ENCODE measurements around the gene RAD51B. TPM values are rescaled to one million over a fixed set of nuclear protein-coding genes. Genes with fewer than 3 reads are reported as not detected.

RAD51B gene
- total RNA-seq, 1 donor from 2014 or later, result 3.3 TPM

DNA sequence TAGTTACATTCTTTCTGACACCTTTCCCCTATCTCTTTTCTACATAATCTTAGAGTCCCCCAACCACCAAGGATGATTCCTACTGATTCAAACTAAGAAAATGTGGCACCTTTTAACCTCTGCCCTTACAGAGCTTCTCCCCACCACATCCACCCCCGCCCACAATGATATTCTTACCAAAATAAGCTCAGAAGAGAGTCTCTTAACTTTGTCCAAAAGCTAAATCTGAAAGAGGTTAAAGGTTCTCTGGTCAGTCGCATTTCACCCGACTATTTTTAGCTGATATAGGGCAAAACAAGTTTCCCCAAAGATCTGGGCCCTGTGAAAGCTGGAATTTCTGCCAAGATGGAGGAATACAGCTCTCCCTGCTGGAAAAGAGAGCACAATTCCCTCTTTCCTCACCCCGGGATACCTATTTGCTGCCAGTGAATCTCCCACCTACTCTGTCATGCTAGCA lies 844.7 kb downstream of the RAD51B start:
- DNase-seq (ENCODE audit: low spot score), result peak; percentile 41
- peak; percentile 62 for ATAC-seq

DNA sequence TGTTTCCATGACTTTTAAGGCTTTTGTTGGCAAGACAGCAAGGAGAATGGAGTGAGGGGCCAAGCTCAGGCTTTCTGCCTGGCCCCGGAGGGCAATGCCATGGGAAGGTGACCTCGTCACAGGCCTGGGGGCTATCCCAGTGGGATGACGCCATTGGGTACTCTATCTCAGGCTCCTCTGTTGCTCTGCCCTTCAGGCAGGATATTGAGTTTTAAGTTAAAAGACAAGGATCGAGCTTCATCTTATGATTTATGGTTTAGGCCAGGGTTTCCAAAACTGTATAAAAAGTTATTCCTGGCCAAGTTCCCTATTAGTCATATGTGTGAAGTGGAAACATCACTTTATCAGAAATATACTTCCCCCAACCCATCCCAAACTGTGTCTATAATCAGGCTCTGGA lies 845.6 kb downstream of the RAD51B start:
- DNase-seq (ENCODE audit: low spot score), result peak; percentile 33
- ATAC-seq, result no peak

DNA sequence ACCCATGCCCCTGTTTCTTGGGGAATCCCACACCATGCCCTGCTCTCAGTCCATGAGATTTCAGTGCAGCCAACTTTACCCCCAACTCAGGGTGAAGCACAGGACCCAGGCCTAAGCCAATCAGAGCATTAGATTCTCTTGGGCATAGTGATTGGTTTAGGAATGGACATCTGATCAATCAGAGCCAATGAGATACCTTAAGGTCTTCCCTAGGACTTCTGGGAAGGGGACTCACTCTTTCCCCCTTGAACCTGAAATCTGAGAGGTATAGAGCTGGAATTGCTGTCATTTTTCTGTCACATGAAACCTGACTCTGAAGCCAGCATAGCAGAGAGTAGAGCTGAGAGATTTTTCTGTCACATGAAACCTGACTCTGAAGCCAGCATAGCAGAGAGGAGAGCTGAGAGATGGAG lies 846.2 kb downstream of the RAD51B start:
- ATAC-seq (no peak), DNase-seq (ENCODE audit: low spot score) (peak; percentile 40)

- DNase-seq (ENCODE audit: low spot score), result peak; percentile 0
- ATAC-seq, result no peak
These were observed 846.7 kb downstream of the RAD51B start for GRCh38 chr14:68666236-68666635.

- no peak for ATAC-seq
- DNase-seq (ENCODE audit: low spot score), result peak; percentile 5
These were observed 847.3 kb downstream of the RAD51B start for GRCh38 chr14:68666899-68667298.

- DNase-seq (ENCODE audit: low spot score) (peak; percentile 6), ATAC-seq (peak; percentile 11)
These were observed 847.8 kb downstream of the RAD51B start for GRCh38 chr14:68667313-68667791.

DNA sequence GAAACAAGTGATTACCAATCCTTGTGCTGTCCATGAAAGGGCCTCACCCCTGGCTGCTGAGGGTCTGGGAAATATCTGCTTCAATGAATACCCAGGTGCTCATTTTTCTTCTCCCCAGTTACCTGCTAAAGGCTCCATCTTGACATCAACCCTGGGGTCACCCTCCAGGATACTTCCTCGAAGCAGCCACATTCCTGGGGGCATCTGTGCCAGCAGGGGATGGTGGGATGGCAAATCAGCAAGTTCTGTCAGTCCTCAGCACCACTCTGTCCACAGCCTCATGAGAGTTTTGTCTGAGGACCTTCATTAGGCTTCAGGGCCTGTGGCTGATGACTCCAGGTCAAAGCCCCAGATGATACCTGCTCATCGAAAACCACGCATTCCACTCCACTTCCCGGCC lies 848.4 kb downstream of the RAD51B start:
- ATAC-seq, result no peak
- peak; percentile 38 for DNase-seq (ENCODE audit: low spot score)

- DNase-seq (ENCODE audit: low spot score) (peak; percentile 22), ATAC-seq (no peak)
These were observed 849.0 kb downstream of the RAD51B start for GRCh38 chr14:68668531-68668930.

- ATAC-seq (no peak), DNase-seq (ENCODE audit: low spot score) (peak; percentile 45)
These were observed 849.5 kb downstream of the RAD51B start for GRCh38 chr14:68669111-68669511.

GRCh38 chr14:68669603-68670358 lies 850.2 kb downstream of the RAD51B start:
- DNase-seq (ENCODE audit: low spot score), result peak; percentile 47
- no peak for ATAC-seq

GRCh38 chr14:68670359-68670715 lies 850.8 kb downstream of the RAD51B start:
- DNase-seq (ENCODE audit: low spot score) (no peak), ATAC-seq (no peak)

DNA sequence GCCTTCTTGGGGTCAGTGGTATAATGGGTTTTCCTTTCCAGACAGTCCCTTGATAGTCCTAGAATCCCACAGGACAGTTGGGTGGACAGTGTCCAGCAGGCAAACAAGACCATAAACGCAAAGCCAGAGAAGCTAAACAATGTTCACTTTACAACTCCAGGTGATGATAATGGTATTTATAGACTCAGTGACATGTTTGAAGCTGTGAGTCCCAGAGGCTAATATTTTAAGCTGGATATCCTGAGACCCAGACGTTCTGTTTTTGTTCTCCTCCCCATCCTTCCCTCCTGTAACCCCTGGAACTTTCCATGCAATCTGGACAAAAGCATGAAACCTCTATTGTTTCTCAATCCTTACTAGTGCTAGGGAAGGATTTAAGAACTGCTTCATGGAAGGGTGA lies 852.3 kb downstream of the RAD51B start:
- DNase-seq (ENCODE audit: low spot score) (no peak), ATAC-seq (no peak)

DNA sequence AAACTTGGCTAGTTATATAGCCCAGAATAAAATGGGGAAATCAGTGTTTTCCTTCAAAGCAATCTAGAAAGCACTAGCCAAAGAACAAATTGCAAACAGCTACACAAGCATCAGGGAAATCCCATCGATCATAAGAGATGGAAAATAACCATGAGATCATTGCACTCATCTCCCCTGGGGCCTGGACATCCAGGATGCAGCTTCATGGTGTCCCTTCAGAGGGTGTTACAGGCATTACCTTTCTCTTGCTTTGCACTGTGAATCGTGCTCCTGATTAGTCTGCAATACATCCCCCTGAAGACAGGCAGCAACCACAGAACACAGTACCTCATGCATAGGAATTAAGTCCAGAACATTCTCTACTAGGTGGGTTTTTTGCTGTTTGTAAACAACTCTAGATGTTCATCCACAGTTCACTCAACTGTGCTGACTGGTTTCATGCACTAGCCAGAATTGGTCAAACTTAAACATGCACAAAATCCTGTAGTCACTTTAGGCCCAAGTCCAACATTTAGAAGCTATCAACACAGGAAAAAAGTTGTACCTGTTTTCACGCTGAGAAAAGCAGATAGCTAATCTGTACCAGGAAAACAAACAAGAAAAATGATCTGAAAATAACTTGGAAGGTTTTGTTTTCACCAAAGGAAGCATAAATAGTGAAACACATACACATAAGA lies 853.2 kb downstream of the RAD51B start:
- ATAC-seq, result peak; percentile 64

DNA sequence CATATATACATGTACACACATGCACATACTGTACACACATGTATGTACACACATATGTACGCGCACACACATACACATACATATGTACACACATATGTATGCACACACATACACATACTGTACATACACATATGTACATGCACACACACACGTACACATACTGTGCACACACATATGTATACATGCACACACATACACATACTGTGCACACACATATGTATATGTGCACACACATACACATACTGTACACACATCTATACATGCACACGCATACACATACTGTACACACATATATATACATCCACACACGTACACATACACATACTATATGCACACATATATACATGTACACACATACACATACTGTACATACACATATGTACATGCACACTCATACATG lies 853.9 kb downstream of the RAD51B start:
- DNase-seq (ENCODE audit: low spot score), result no peak
- ATAC-seq, result no peak

More for the DNA sequence above, 853.2 kb downstream of the RAD51B start:
- DNase-seq (ENCODE audit: low spot score), result no peak

- ATAC-seq, result no peak
- DNase-seq (ENCODE audit: low spot score), result no peak
These were observed 855.1 kb downstream of the RAD51B start for GRCh38 chr14:68674538-68675232.

GRCh38 chr14:68675233-68675577 lies 855.6 kb downstream of the RAD51B start:
- DNase-seq (ENCODE audit: low spot score), result no peak
- ATAC-seq, result no peak

- no peak for DNase-seq (ENCODE audit: low spot score)
These were observed 856.9 kb downstream of the RAD51B start for GRCh38 chr14:68676511-68676943.

DNA sequence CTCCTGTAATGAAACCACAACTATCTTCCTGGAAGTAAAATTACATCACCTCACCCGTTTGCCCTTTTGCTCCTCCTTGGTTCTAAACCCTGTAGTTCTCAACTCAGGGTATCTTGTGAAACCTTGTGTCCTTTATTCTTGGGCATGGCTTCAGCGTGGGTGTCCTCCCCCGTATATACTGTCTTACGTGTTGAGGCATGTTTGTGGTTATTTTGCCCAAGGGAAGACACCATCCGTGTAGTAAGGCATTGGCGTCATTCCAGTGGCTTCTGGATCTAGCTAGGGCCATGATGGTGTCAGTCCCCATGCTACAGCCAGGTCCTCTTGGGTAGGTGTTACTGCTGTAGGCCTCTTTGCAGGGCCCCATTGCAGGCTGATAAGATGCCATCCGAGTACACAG lies 857.9 kb downstream of the RAD51B start:
- DNase-seq (ENCODE audit: low spot score) (no peak), ATAC-seq (no peak)

More at GRCh38 chr14:68676511-68676943, 856.9 kb downstream of the RAD51B start:
- ATAC-seq, result no peak

- no peak for ATAC-seq
- DNase-seq (ENCODE audit: low spot score), result no peak
These were observed 858.3 kb downstream of the RAD51B start for GRCh38 chr14:68677901-68678300.

DNA sequence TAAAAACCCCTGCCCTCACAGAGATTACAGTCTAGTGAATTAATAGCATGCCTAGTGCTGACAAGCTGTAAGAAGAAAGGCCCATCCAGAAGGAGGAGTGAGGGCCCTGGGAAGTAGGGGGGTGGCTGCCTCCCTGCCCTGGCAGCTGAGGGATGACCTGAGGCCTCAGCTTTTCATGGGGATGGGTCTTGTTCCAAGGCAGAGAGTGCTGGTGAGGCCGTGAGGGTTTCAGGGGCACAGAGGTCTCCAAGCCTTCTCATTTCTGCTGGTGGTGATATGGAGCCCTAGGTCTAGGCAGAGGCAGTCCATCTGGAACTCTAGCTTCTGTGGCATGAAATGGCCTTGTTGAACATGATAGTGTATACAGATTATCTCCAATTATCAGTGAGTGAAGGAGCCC lies 858.9 kb downstream of the RAD51B start:
- no peak for DNase-seq (ENCODE audit: low spot score)
- ATAC-seq, result no peak

GRCh38 chr14:68679301-68679700 lies 859.7 kb downstream of the RAD51B start:
- DNase-seq (ENCODE audit: low spot score), result no peak
- no peak for ATAC-seq

Data from left lobe of liver (tissue), 2 donors.